GM12878 (cell line): ENCODE data around the gene ANXA5. TPM values are rescaled to one million over a fixed set of nuclear protein-coding genes. Genes with fewer than 3 reads are reported as not detected.
"Not testable (repeated sequence)": the region's sequence is repeated elsewhere in the genome, so short reads cannot be mapped to it uniquely, and the experiment has no call there.

Source experiments
- ATAC-seq: fragments of 200-7000 bp; cut with Tn5 transposase; 3 replicates; pipeline ENCODE4 v1.9.1; 2020; ENCODE audit warnings: mild to moderate bottlenecking, moderate library complexity
- BruUV-seq: library from RNA; stranded (reverse); fragments of 400-500 nt; replicated peaks from 2 replicates; lab custom pipeline; 2021; lab: Mats Ljungman, UMichigan
- CTCF ChIA-PET: fragments of 300-600 bp; sonication (Branson Sonifier 250); formaldehyde crosslinking; extraction: SDS; loops from one replicate; lab custom pipeline; 2021; ENCODE audit warnings: inconsistent platforms; lab: Yijun Ruan, JAX
- POLR2A ChIA-PET: fragments of 350-600 bp; formaldehyde crosslinking; extraction: SDS; loops from one replicate; lab custom pipeline; 2021; ENCODE audit warnings: inconsistent platforms; lab: Charles Lee
- RAD21 ChIA-PET: fragments of 300-600 bp; sonication (Branson Sonifier 250); formaldehyde crosslinking; loops from one replicate; lab custom pipeline; 2023; ENCODE audit warnings: antibody characterized with exemption; ENCODE audit not compliant: unreplicated experiment; lab: Charles Lee
- SMC1A ChIA-PET: fragments of 300-600 bp; sonication (Branson Sonifier 250); formaldehyde crosslinking; loops from one replicate; lab custom pipeline; 2023; ENCODE audit not compliant: unreplicated experiment, uncharacterized antibody; lab: Charles Lee
- DNase-seq: peaks from one replicate; pipeline ENCODE4 v3.0.0-alpha.2; 2011; ENCODE audit warnings: low read depth, low spot score
- FAIRE-seq: peaks from 3 replicates; lab custom pipeline; 2011; peaks lifted over from hg19 to GRCh38; lab: Jason Lieb, UNC
- H2AFZ ChIP-seq: 2 replicates; pipeline ENCODE4 v1.6.0; 2011; ENCODE audit warnings: low read depth, low read length, control low read depth; ENCODE audit not compliant: control insufficient read depth
- H3K27ac ChIP-seq: 2 replicates; pipeline ENCODE4 v1.5.1; 2011; ENCODE audit warnings: control low read depth; ENCODE audit not compliant: control insufficient read depth, insufficient read depth
- H3K27me3 ChIP-seq, 2 experiments: replicated peaks in 1 of 2; 2 replicates each; pipeline versions ENCODE4 v1.6.0 to v1.6.1; 2011; ENCODE audit warnings: low read length in 1 of 2; ENCODE audit not compliant: control insufficient read depth in 2 of 2, insufficient read depth in 2 of 2
- H3K36me3 ChIP-seq, 2 experiments: 2 replicates each; pipeline ENCODE4 v1.5.1; 2011; ENCODE audit warnings: low read length in 1 of 2; ENCODE audit not compliant: control insufficient read depth in 2 of 2, insufficient read depth in 2 of 2
- H3K4me1 ChIP-seq: 2 replicates; pipeline ENCODE4 v1.6.1; 2011; ENCODE audit warnings: mild to moderate bottlenecking, low read length, moderate library complexity, mixed read lengths; ENCODE audit not compliant: control insufficient read depth, insufficient read depth
- H3K4me2 ChIP-seq: 2 replicates; pipeline ENCODE4 v1.6.0; 2011; ENCODE audit warnings: control low read depth; ENCODE audit not compliant: control insufficient read depth, insufficient read depth
- H3K4me3 ChIP-seq: fragments of 200-600 bp; sonication (generic); 2 replicates; pipeline ENCODE4 v1.5.1; 2016
- H3K79me2 ChIP-seq: 2 replicates; pipeline ENCODE4 v1.6.0; 2011; ENCODE audit warnings: low read length; ENCODE audit not compliant: control insufficient read depth, insufficient read depth
- H3K9ac ChIP-seq: 2 replicates; pipeline ENCODE4 v1.8.0; 2011; ENCODE audit warnings: low read length, control low read depth, mixed read lengths; ENCODE audit not compliant: control insufficient read depth, insufficient read depth
- H3K9me3 ChIP-seq: replicated peaks from 3 replicates; pipeline ENCODE4 v1.5.1; 2011; ENCODE audit warnings: mild to moderate bottlenecking, low read length; ENCODE audit not compliant: control insufficient read depth, insufficient read depth
- H4K20me1 ChIP-seq: 2 replicates; pipeline ENCODE4 v1.6.0; 2011; ENCODE audit not compliant: control insufficient read depth, insufficient read depth
- CEBPB ChIP-seq, 2 experiments: fragments of 150-350 bp in 1 of 2; IDR thresholded peaks; 2 replicates each; pipeline ENCODE4 v1.6.1; 2012 to 2014; ENCODE audit warnings: low read depth in 2 of 2, low read length in 2 of 2, borderline replicate concordance in 1 of 2, inconsistent platforms in 1 of 2
- CTCF ChIP-seq, 3 experiments: IDR thresholded peaks in 2 of 3; conservative IDR thresholded peaks in 1 of 3; 2 replicates each; pipeline ENCODE4 v1.5.1; 2011; ENCODE audit warnings: low read depth in 3 of 3, low read length in 3 of 3, mild to moderate bottlenecking in 3 of 3, control low read depth in 2 of 3, moderate library complexity in 2 of 3, inconsistent platforms in 1 of 3, mixed read lengths in 1 of 3; ENCODE audit not compliant: control insufficient read depth in 2 of 3, insufficient read depth in 1 of 3; ENCODE audit errors: extremely low read depth in 1 of 3
- KDM1A ChIP-seq: fragments of 200-600 bp; sonication (generic); IDR thresholded peaks from 2 replicates; pipeline ENCODE4 v1.6.1; 2016; ENCODE audit warnings: borderline replicate concordance
- SIX5 ChIP-seq: IDR thresholded peaks from 2 replicates; pipeline ENCODE4 v1.6.1; 2011; ENCODE audit warnings: mild to moderate bottlenecking, low read depth, low read length, moderate library complexity; ENCODE audit not compliant: severe bottlenecking
- YBX1 ChIP-seq: fragments of 450-650 bp; IDR thresholded peaks from 2 replicates; pipeline ENCODE4 v1.6.1; 2016; ENCODE audit warnings: antibody characterized with exemption
- WGBS: methylation state at CpG from one replicate; pipeline ENCODE4 v1.1.6; 2016; ENCODE audit warnings: low lambda C conversion rate; ENCODE audit not compliant: insufficient replicate concordance, insufficient coverage; ENCODE audit errors: missing lambda C conversion rate; 5-methylcytosine and 5-hydroxymethylcytosine counted together
- in situ Hi-C: fragments of 300-500 bp; cut with MboI; formaldehyde crosslinking; loops from 9 replicates; pipeline ENCODE4 v1.14.3; 2018; ENCODE audit warnings: mixed read lengths
- intact Hi-C: fragments of 100-400 bp; cut with micrococcal nuclease; formaldehyde crosslinking; loops from one replicate; pipeline ENCODE4 v1.14.2; 2022; ENCODE audit not compliant: unreplicated experiment
- polyA plus RNA-seq, 11 experiments: library from polyadenylated mRNA; depleted of rRNA in 4 of 11; unstranded in 6 of 11; stranded (reverse) in 5 of 11; fragments of >200 nt; fragmentation: Nextera tagmentation in 4 of 11; fragmentation: Illumina TruSeq in 1 of 11; extraction: Ambion mirVana in 4 of 11; extraction: Trizol in 1 of 11; gene quantifications; 1 replicate in 1 of 11; 2 replicates in 10 of 11; pipeline versions ENCODE4 v1.2.1 to v1.2.3, GENCODE V29; 2011 to 2016; ENCODE audit warnings: inconsistent platforms in 2 of 11, missing spikeins in 2 of 11, low read depth in 1 of 11
- total RNA-seq, 4 experiments: library from RNA; depleted of rRNA in 3 of 4; stranded (reverse); fragments of >200 nt in 3 of 4; fragmentation: Illumina TruSeq in 1 of 4; extraction: Trizol in 1 of 4; gene quantifications; 2 replicates each; pipeline versions ENCODE4 v1.2.1 to v1.2.3, GENCODE V29; 2013 to 2021

ANXA5 gene
- total and polyA plus RNA-seq, 10 of the 15 experiments (the other 5 are each of a cell fraction or from before 2014, with no cell fraction given): 101 to 249 (median 169) TPM

- TF ChIP-seq YBX1 (no peak), SIX5 (no peak), KDM1A (no peak)
- TF ChIP-seq, all 136 proteins: peak for 0
These were observed 34.6 kb downstream of the ANXA5 start (continued) for GRCh38 chr4:121662225-121662624.

- H3K9ac ChIP-seq, H3K27me3 ChIP-seq, SMC1A ChIA-PET, intact Hi-C loops, H3K9me3 ChIP-seq, in situ Hi-C loops, BruUV-seq, H3K79me2 ChIP-seq, H2AFZ ChIP-seq, H3K4me1 ChIP-seq, FAIRE-seq, H3K4me3 ChIP-seq, H4K20me1 ChIP-seq, H3K4me2 ChIP-seq, POLR2A ChIA-PET, H3K27ac ChIP-seq, DNase-seq, H3K36me3 ChIP-seq, ATAC-seq, RAD21 ChIA-PET: not testable (repeated sequence)
- CTCF ChIA-PET: interaction anchor here (0.7 kb wide), 1 partner anchor 11 kb away, joined by 3 read pairs; no protein-coding TSS in a partner anchor
- 48% methylated on average over 10 of the region's 10 CpGs for WGBS
These were observed 36.4 kb downstream of the ANXA5 start for GRCh38 chr4:121660175-121660933.

- ATAC-seq: no peak
- intact Hi-C loops: no loop called here
- H4K20me1 ChIP-seq: no peaks in the 10 kb centered on the region
- H3K4me2 ChIP-seq: no peak overlapping the region
- TF ChIP-seq CTCF (IDR thresholded peaks at IDR 0.05 in 2 of 3, conservative IDR thresholded peaks at IDR 0.05 in 1 of 3; ENCODE audit: control insufficient read depth in 2 of 3, extremely low read depth in 1 of 3, insufficient read depth in 1 of 3, low read depth in 3 of 3, low read length in 3 of 3) (no peak), CEBPB (IDR thresholded peaks at IDR 0.05; ENCODE audit: borderline replicate concordance in 1 of 2, low read depth in 2 of 2, low read length in 2 of 2) (peak in 1 of 2 experiments; percentile 82; a peak in 1 of 4 replicates)
- no TSS peak for BruUV-seq
- DNase-seq: no peak
- H3K4me3 ChIP-seq: no peak overlapping the region
- H3K9ac ChIP-seq: no peak overlapping the region
- no peaks in the 10 kb centered on the region for H3K9me3 ChIP-seq
- ChIA-PET SMC1A (interaction anchor here (0.8 to 1.4 kb wide), 3 partner anchors 65 to 287 kb away, joined by 3 read pairs; no protein-coding TSS in a partner anchor), RAD21 (interaction anchor here (0.5 kb wide), 1 partner anchor 38 kb away, joined by 3 read pairs; no protein-coding TSS in a partner anchor), POLR2A (no interaction called here), CTCF (interaction anchor here (0.6 to 2.0 kb wide), 5 partner anchors 8 to 196 kb away, joined by 3 to 7 read pairs (median 3); no protein-coding TSS in a partner anchor)
- no peaks in the 10 kb centered on the region for H3K79me2 ChIP-seq
- H2AFZ ChIP-seq: no peak overlapping the region
- H3K27ac ChIP-seq: no peak overlapping the region
- H3K27me3 ChIP-seq: no peaks in the 10 kb centered on the region
- FAIRE-seq: no peak
- peaks cover 12% of the 10 kb centered on the region for H3K4me1 ChIP-seq
- 100% methylated on average over 1 of the region's 1 CpG for WGBS
- H3K36me3 ChIP-seq: no peaks in the 10 kb centered on the region
- in situ Hi-C loops: loop anchor here (10.0 kb wide), 2 partner anchors 173 to 283 kb away; no protein-coding TSS in a partner anchor
These were observed 38.7 kb downstream of the ANXA5 start for GRCh38 chr4:121658125-121658524.
